HG03025 (cell line): ENCODE results near the gene CELF4.

Experiments
- ATAC-seq: cut with Tn5 transposase; IDR thresholded peaks from one replicate; pipeline ENCODE4 v1.9.1; 2021; ENCODE audit warnings: mild to moderate bottlenecking, moderate library complexity; ENCODE audit not compliant: unreplicated experiment, low FRiP score

Gene CELF4

GRCh38 chr18:37304012-37304680, 261.5 kb downstream of the CELF4 start:
- no peak for ATAC-seq

GRCh38 chr18:37303009-37303408, 262.6 kb downstream of the CELF4 start:
- no peak for ATAC-seq

GRCh38 chr18:37302519-37302918, 263.1 kb downstream of the CELF4 start:
- no peak for ATAC-seq

- peak; percentile 47 for ATAC-seq
Measured at GRCh38 chr18:37299471-37300304, 265.9 kb downstream of the CELF4 start.

- no peak for ATAC-seq
Measured at GRCh38 chr18:37298816-37299215, 266.8 kb downstream of the CELF4 start.

GRCh38 chr18:37297106-37297505, 268.5 kb downstream of the CELF4 start:
- ATAC-seq, result no peak

- no peak for ATAC-seq
Measured at GRCh38 chr18:37294951-37295350, 270.6 kb downstream of the CELF4 start.

GRCh38 chr18:37293359-37293758, 272.2 kb downstream of the CELF4 start:
- no peak for ATAC-seq

GRCh38 chr18:37289423-37289822, 276.2 kb downstream of the CELF4 start:
- no peak for ATAC-seq

- ATAC-seq, result no peak
Measured at GRCh38 chr18:37287601-37288000, 278.0 kb downstream of the CELF4 start.

- no peak for ATAC-seq
Measured at GRCh38 chr18:37286801-37287200, 278.8 kb downstream of the CELF4 start.

GRCh38 chr18:37285825-37286224, 279.8 kb downstream of the CELF4 start:
- no peak for ATAC-seq

GRCh38 chr18:37284260-37284659, 281.3 kb downstream of the CELF4 start:
- no peak for ATAC-seq

GRCh38 chr18:37282386-37283037, 283.1 kb downstream of the CELF4 start:
- no peak for ATAC-seq

GRCh38 chr18:37280701-37281393, 284.8 kb downstream of the CELF4 start:
- no peak for ATAC-seq

- ATAC-seq, result no peak
Measured at GRCh38 chr18:37277804-37278203, 287.8 kb downstream of the CELF4 start.

- ATAC-seq, result no peak
Measured at GRCh38 chr18:37276111-37276890, 289.3 kb downstream of the CELF4 start.

GRCh38 chr18:37275237-37275741, 290.3 kb downstream of the CELF4 start:
- ATAC-seq, result no peak

GRCh38 chr18:37274309-37275236, 291.0 kb downstream of the CELF4 start:
- ATAC-seq, result no peak
